Measurements from ENCODE around the gene SOX6.

SOX6 gene

DNA sequence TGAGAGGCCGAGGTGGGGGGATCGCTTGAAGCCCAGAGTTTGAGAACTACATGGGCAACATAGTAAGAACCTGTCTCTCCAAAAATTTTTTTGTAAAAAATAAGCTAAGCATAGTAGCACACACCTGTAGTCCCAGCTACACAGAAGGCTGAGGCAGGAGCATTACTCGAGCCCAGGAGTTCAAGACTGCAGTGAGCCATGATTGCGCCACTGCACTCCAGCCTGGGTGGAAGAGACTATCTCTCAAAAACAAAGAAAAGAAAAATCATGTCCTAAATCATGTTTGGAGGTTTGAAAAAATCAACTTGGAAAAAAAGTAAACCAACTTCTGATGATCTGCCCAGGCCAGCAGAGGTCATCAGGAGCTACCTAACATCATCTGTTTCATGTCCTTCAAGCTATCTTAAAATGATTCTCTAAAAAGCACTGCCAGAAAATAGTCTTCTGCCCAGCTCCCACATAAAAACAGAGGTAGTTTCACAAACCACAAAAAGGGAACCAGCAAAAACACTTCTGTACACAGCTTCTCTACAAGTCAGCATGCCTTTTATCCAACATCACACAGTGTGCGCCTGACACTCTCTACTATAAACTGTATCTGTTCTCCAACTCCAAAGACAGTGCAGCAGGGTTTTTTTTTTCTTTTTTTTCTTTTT is 165.0 kb downstream of the SOX6 start:
- no peak for DNase-seq (ENCODE audit: low read depth in 2 of 2)

DNA sequence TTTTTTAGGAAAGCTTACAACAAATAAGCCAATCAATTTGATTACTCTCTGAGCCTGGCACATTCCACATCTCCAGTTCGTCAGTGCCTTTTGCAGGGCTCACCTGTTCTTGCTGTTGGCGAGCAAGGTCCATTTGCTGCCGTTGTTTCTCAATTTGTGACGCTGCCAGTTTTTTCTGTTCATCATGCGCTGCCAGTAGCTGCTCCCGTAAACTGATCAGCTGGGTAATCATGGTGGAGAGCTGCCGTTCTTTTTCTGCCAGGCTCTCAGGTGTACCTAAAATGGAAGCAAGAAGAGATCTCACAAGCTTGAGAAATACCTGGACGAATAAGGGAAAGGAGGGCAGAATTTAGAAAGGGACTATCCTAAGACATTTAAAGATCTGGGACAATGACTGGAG is 169.7 kb downstream of the SOX6 start:
- DNase-seq (ENCODE audit: low read depth in 2 of 2), result no peak

DNA sequence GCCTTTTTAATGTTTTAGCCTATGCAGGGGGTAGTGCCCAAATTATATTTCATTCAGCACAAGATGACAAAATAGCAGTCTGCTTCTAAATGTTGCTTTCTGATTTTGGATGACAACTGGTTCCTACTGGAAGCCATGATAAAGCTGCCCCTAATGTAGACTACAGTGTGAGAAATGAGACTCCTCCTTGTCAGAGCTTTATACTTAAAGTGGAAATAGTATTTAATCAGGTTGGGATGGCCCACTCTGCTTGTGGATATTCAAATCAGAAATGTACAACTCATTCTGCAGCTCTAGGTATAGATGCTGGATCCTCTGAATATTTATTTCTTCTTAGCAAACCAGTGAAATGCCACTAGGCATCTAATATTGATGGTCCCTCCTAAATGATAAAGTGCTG is 171.3 kb downstream of the SOX6 start:
- DNase-seq (ENCODE audit: low read depth in 2 of 2), result no peak

DNA sequence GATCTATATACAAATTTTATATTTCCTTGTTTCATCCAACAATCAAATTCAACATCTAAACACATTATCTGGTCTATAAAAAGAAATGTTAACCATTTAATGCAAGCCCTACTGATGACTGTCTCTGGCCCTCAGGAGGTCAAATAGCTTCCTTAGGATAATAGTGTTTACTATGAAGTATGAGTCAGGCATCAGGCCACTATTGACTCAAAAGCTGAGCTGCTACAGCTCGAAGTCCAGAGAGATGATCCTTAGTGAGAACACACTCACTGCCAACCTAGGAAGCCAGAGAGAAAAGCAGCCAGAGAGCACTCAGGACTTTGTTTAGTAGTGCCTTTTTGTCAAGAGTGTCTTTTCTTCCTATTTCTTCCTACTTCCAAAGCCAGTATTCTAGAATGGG is 171.8 kb downstream of the SOX6 start:
- no peak for DNase-seq (ENCODE audit: low read depth in 2 of 2)

DNA sequence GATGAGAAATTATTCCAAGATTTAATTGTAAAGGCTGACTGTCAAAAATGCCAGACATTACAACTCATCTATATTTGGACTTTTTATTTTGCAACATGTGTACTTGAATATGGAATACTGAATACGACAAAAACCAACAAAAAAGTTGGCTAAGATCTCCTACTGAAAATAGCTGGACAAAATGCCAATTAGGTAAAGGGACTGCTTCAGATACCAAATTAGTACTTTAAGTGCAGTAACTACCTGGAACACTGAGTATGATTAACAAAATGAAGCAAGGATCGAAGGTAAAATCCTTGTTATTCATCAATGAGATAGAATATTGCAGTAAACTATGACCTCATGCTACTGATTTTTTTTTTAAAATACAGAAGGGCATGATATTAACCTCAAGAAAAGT is 173.8 kb downstream of the SOX6 start:
- DNase-seq (ENCODE audit: low read depth in 2 of 2), result no peak

DNA sequence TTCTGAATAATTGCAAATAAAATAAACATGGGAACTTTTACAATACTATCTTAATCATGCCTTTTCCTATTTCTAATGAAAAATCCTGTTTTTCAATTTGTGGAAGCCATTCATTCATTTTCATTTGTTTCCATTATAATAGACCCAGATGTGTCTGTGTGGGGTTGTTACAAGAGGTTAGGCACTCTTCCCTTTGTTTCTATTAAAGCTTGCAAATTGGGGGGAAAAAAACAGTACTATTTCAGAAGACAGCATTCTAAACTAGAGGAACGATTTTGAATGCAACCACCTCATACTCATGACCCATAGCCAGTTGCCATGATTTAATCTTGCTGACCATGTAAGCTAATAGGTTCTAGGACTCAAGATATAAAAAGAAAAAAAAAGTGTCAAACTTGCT is 175.5 kb downstream of the SOX6 start:
- no peak for DNase-seq (ENCODE audit: low read depth in 2 of 2)

DNA sequence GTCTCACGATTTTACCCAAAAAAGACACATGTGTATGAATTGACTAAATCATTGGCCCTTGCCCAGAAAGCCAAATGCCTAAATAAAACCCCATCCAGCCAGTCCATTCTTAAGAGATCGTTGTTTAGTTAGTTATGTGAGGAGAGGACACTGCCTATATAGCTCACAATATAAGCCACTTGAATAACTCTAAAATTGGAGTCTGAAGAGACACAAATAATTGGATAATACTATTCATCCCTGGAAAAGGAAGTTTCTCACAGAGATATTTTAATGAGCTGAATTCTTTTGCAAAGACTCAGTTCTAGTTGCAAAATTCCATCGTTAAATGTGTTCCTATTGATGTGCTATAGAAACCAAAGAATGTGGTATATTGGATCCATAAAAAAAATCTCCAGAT is 176.7 kb downstream of the SOX6 start:
- DNase-seq (ENCODE audit: low read depth in 2 of 2), result no peak

DNA sequence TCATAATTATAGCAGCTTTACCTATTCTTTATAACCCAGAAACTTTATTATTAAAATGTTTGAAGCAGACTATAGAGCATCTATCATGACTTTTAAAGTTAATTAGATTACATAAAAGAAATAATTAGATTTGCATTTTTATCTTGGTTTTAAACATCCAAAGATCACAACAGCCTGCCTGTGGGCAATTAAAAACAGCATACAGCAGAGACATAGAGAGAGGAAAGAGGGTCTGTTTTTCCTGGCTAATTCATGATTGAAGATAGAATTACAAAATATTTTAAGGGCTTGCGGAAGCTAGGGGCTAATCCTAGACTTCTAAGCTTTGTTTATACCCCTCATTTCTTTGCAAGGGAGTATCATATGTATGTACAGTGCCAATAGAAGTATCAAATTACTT is 178.1 kb downstream of the SOX6 start:
- DNase-seq (ENCODE audit: low read depth in 2 of 2), result no peak

DNA sequence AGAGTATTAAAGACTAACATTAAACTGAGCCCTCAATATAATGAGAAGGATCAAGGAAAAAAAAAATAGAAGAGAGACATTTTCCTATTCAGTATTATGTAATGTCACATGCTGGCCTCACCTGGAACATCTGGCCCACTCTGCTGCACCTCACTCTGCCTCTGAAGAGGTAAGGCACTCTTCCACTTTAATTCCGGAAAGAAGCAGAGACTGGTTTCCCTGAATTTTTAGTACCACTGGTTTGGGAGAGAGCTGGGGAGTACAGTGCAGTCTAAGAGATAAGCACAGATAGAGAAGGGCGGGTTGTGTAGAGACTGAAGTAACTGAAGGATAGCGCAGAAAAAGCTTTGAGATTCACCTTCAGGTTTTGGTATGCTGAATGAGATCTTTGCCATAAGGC is 178.7 kb downstream of the SOX6 start:
- no peak for DNase-seq (ENCODE audit: low read depth in 2 of 2)

DNA sequence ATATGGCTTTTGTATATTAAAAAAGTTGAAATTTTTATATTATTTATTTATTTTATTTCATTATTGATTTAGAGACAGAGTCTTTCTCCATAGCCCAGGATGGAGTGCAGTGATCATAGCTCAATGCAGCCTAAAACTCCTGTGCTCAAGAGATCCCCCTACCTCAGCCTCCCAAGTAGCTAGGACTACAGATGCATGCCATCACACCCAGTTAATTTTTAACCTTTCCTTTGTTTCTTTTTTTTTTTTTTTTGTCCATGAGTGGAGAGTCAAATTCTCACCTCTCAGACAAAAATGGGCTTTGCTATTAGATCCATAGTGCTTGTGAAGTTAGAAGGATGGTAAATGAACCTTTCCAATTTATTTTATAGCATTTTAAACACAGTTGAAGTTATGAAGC is 182.5 kb downstream of the SOX6 start:
- no peak for DNase-seq (ENCODE audit: low read depth in 2 of 2)

DNA sequence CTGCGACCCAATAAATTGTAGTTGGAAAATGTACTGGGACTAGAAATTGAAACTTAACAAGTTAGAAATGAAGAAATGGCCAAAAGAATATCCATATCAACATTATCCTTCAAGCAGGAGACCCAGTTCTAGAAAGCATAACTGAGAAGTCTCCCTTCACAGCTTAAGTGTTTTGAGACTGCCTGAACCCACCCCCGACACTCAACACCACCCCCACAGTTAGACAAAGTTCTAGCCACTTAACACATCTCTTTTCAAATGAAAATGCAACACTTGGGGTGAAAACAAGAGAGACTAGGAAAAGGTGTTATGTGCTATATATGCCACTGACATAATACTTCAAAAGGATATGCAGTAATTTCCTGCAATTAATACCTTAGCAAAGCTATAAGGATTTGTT is 184.5 kb downstream of the SOX6 start:
- no peak for DNase-seq (ENCODE audit: low read depth in 2 of 2)

DNA sequence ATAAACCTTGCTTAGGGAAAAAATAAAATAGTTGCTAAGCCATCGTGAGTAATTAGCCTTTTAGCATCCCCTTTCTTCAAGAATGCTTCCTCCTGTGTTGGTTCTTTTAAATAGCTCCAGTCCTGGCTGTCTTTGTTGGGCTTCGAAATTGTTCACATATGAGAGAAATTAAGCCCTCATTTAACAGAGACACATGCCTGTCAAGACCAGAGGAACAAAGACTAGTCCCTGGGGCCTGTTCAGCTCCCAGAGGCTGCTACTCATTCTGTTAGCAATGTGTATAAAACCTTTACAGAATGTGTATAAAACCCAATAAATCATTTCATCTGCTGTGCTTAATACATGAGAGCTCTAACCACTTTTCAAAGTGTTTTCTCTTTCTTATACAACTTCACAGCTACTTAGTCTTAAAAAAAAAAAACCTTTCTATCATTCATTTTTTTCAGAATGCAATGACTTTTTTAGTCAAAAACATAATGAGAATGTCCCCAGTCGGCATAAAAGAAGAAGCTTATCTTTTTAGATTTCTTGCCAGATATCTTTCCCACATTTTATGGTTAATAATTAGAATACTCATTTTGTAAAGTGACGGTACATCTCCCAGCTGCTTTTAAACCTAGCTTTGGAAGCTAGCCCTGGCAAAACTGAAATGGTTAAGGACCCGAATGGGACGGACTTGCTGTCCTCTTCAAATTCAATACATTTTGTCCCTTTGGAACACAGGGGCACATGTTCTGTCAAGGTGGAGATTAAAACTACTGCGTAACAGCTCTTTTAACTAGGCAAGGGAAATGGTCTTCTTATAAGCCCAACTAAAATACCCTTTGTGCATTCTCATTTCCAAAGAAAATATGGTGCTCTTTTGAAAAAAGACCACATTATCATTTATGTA is 186.1 kb downstream of the SOX6 start:
- no peak for DNase-seq (ENCODE audit: low read depth in 2 of 2)

DNA sequence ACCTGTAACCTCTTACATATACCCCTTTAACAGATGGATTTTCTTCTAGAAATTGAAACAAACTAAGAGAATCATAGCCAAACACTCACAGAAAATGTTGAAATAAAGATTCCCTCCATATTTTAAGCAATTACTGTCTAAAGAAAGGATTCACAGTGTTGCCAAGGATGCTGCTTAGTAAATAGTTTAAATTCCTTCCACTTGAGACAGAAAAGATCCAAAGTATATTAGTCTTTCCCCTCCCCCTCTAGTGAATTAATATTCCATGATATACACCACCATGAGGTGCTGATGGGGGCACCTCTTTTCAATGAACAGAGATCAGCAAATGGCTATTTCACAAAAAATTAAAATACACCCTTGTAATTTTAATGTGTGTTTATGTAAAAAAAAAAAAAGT is 186.8 kb downstream of the SOX6 start:
- no peak for DNase-seq (ENCODE audit: low read depth in 2 of 2)

DNA sequence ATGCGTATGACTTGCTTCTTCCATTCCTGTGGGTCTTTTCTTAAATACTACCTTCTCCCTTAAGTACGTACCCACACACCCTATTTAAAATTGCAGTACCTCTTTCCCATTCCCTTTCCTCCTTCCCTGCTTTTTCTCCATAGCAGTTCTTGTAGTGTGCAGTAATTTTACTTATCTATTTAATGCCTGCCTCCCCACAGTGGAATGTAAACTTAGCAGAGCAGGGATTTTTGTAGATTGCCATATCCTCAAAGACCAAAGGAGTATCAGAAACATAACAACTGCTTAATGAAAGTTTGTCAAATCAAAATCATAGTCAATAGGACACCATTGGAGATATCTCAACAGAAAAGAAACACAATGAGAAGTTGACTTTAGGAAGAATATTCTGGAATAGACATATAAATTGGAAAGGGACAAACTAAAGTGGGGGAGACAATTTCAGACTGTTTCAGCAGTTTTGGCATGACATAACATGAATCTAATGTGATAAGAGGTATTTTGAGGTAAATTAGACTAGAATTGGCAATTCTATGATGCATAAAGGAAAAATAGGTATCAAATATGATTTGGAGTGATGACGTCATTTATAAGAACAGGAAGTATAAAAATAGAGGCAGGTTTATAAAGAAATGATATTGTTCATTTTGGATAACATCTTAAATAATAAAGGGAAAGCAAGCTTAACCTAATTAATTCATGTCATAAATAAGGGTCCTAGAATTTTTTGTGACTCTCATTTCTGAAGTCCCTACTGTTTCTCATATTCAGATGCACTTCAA is 188.4 kb downstream of the SOX6 start:
- DNase-seq (ENCODE audit: low read depth in 2 of 2), result no peak

DNA sequence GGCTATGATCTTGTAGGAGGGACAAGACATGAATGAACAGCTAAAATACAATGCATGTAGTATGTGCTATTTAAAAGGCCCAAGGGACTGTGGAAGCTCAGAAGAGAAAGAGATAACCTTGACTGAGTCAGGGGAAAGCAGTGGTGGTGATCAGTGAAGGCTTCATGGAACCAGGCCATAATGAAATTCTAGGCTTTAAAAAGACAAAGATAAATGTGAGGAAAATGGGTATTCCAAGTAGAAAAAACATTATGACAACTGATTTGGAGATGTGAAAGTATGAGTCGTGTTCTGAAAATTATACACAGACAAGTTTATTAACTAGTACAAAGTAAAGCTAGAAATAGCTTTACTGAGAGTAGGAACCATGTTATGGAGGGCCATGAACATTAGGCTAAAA is 189.8 kb downstream of the SOX6 start:
- no peak for DNase-seq (ENCODE audit: low read depth in 2 of 2)

DNA sequence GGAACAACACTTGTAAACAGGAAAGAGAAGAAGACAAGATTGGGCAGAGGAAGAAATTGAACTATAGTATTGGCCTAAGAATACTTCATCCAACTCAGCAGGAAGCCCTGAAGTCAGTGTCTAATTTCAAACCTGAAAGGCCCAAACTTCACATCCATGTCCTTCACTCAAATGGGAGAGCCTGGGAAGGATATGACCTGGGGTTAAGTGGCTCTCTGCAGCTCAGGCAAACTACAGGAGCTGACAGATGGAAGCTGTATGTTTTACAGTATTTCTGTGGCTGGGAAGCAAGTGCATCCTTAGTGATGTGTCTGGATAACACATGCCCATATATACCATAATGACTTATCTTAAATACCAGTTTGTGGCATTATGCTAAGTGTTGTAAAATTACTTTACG is 196.2 kb downstream of the SOX6 start:
- DNase-seq (ENCODE audit: low read depth in 2 of 2), result no peak

DNA sequence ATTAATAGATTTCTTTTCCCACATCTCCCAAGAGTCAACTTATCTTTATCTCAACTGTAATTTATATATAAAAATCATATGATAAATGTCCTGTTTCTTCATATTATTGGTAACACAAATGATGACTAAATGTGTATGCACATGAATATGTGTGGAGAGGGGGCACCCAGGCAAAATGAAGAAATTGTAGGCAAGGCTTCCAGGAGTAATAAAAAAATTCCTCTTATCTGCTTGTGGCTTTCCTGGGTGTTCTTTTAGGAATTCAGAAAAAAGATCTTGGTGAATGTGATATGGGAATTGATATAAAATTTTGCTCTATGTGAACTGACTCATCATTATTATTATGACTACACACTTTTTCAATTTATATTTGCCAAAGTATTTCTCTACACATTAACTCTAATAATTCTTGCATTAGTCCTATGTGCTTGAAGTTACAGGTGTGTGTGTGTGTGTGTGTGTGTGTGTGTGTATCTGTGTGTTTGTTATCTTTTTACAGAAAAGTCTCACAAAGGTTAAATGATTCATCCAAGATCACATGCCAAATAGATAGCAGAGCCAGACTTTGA is 197.8 kb downstream of the SOX6 start:
- DNase-seq (ENCODE audit: low read depth in 2 of 2), result no peak

DNA sequence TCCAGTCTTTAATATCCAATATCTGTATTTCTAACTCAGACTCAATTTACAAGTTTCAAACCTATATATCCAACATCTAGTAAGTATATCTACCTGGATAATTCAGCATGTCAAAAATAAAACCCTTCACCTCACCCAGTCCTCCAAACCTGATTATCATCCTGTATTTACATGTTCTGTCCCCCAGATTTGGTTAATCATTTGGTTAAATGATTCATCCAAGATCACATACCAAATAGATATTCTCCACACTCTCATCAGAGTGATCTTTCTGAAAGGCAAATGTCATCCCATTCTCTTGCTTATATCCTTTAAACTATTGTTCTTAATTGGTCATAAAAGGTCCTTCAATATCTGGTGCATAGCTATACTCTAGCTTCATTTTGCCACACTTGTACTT is 199.0 kb downstream of the SOX6 start:
- DNase-seq (ENCODE audit: low read depth in 2 of 2), result no peak

DNA sequence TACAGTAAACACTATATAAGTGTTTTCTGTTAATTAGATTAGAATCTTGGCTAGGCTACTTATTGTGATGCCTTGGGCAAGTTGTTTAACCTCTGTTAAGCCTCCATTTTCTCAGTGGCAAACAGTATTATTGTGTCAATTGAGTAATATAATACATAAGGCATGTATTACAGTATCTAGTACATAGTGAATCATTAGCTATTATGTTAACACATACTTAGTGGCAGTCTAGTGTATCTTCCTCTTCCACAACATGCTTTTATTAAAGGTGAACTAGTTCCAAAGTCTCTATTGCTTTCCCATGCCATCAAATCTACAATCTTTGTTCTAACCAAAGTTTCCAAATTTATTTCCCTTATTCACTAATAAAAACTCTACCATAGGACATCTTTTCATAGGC is 200.9 kb downstream of the SOX6 start:
- no peak for DNase-seq (ENCODE audit: low read depth in 2 of 2)

DNA sequence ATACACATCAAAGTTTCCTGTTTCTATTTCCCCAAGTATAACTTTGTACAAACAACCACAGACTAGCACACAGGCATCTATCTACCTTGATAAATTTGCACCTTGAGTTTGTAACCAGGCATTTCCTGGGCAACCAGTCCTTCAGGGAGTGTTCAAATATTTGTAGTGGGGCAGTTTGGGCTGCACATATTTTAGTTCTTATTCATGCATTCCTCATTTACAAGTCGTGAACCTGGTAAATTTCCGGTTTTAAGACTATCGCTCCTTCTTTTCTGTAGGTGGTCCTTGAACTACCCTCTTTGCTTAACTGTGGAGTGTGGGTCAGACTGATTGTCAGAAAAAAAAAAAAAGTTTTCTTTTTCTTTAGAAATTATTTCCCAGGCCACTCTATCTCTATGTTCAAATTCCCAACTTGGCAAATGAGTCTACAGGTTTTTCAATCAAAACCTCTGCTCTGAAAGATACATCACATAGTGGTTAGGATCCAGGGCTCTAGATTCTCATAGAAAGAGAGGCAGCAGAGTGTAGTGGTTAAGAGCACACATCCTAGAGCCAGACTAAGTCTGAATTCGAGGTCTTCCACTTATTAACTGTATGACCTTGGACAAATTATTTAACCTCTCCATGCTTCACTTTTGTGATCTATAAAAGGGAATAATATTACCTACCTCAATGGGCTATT is 201.5 kb downstream of the SOX6 start:
- DNase-seq (ENCODE audit: low read depth in 2 of 2), result no peak

DNA sequence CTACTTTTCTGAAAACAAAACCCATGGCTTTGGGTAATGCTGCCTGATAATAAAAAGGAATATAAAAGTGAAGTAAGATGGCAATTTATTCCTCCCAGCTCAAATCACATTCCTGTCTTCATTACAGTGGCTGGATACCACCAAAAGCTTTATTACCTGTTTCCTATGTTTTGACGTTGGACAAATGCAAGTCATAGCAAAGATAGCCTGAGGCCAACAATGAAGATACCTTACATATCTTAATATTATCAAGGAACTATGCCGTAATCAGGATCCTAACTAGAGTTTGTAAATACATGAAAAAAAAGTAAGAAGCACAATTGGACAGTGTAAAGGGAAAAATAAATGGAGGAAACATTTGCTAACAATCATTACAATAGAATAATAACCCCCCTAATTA is 202.4 kb downstream of the SOX6 start:
- DNase-seq (ENCODE audit: low read depth in 2 of 2), result no peak

DNA sequence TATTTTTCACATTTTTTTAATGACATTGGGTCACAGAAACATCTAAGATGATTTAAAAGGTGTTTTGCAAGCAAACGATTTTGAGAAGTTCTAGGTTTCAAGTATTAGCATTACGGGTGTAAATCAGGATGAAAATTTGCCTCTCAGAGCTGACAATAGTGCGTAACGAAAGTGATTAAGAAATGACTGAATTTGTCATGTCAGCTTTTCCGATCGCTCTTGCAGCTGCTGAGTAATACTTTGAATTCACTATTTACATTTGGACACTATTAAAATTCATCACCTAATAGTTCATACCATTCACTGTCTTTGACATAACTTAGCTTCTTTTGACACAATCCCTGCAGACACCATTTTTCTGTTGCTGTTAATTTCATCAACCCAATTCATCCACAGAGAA is 205.2 kb downstream of the SOX6 start:
- DNase-seq (ENCODE audit: low read depth in 2 of 2), result no peak
